ENCODE results near the gene GBGT1.
"Not testable (repeated sequence)": the region's sequence is repeated elsewhere in the genome, so short reads cannot be mapped to it uniquely, and the experiment has no call there.

Gene GBGT1

DNA sequence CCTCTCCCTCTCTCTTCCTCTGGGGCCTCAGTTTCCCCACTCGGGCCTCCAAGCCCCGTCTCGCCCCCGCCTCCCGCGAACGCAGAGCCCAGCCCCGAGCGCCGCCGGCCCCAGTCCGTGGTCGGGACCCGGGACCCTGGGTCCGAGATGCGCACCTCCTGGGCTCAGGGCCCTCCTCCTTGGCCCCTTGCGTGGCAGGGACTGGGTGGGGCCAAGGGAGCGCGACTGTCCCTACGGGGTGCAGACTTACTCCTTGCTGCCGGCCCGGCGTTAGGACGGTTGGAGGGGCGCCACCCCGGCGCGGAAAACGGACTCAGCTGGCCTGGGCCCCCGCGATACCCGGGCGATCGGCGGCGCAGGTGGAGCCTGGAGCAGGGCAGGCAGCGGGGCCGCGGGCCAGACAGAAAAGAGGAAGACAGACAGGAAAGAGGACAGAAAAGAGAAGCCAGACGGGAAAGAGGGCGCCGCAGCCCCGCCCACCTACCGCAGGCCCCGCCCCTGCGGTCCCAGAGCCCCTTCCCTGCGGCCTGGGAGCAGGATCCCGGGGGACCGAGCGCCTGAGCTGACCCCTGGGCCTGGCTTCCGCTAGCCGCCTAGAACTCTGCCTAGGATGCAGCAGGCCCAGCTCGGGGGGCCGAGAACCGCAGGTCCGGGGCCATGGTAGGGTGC is at the start of gene GBGT1:
Gene GBGT1 (minus strand): TSS at position 411 of the 669 bp plus-strand sequence. CDS start 1,502 bp downstream, outside the sequence.
- no peaks in the 10 kb centered on the region for H3K36me3 Mint-ChIP-seq
- H3K27me3 Mint-ChIP-seq: no peaks in the 10 kb centered on the region
- H3K27ac Mint-ChIP-seq: no peak within 1 kb of the TSS
- peaks cover 8% of the 10 kb centered on the region for H3K4me1 Mint-ChIP-seq
- no peaks in the 10 kb centered on the region for H3K9me3 Mint-ChIP-seq
- peak within 1 kb of the TSS; percentile 77 for H3K4me3 Mint-ChIP-seq

DNA sequence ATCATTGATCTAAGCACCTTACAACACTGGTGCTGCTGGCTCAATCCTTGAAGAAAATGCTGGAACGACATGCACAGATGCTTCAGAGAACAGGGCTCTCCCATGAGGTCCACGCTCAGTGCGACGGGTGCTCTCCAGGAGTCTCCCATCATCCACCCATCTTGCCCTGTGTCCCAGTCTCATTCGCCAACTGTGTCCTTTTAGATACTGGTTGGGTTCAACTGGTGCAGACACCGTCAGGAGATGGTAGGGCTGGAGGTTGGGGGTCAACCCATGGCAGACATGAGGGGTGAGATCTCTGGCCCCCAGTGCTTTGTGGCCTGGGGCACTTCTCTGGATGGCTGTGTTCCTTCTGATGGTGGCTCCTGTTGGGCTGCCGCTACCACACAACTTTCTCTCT is 46.9 kb upstream of the GBGT1 start:
- Mint-ChIP-seq H3K36me3 (no peaks in the 10 kb centered on the region), H3K4me1 (no peaks in the 10 kb centered on the region), H3K9me3 (no peaks in the 10 kb centered on the region), H3K27me3 (peaks cover 27% of the 10 kb centered on the region), H3K27ac (no peak overlapping the region), H3K4me3 (no peak overlapping the region)

DNA sequence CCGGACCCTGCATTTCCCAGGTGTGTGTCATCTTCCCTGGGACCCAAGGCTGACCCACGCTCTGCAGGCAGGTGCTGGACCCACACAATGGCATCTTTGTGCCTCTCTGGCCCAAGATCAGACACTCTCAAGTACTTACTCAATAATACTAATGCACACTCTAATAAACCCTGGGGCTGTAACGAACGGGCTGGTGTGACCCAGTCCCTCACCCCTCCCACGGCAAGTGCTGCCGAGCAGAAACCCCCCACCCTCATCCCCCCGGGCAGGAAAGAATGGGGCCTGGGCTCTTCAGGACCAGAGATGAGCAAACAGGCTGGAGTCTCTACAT is 46.5 kb upstream of the GBGT1 start:
- Mint-ChIP-seq H3K36me3 (no peaks in the 10 kb centered on the region), H3K4me1 (no peaks in the 10 kb centered on the region), H3K27me3 (peaks cover 25% of the 10 kb centered on the region), H3K27ac (no peak overlapping the region), H3K9me3 (no peaks in the 10 kb centered on the region), H3K4me3 (no peak overlapping the region)

DNA sequence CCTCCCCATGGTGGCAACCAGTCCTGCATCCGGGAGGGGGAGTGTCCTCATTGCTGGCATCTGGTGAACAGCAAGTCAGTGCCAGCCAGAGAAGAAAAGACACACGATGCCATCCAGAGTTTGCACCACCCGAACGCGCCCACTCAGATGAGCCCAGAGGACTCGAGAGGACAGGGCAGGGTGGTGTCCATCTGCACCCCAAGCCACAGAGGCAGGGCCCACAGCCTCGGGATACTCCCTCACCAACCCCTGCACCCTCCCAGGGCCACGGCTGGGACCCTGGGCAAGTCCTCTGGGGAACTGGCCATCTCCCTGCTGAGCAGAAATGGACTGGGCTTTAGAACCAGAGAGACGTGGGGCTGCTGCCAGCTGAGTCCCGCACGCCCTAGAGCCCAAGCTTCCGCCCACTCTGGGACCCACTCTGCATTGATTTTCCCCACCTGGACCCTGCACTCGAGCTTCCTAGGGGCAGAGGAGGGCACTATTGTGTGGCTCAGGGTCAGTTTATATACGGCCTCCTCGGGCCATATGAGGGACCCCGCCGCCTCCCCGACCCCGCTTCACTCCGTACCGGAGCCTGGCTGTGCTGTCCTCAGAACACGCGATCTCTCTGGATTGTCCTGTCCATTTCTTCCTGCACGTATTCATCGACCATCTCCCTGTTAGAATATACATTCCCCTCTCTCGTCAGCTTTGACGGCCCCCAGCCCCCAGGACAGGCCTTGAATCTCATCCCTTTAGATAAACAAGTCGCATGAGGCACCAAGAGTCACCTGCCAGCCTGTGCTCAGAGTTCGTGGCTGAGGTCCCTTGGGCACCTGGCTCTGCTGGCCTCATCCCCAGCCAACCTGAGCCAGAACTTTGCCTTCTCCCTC is 45.9 kb upstream of the GBGT1 start:
- H3K36me3 Mint-ChIP-seq, H3K4me1 Mint-ChIP-seq, H3K27ac Mint-ChIP-seq, H3K9me3 Mint-ChIP-seq, H3K4me3 Mint-ChIP-seq: not testable (repeated sequence)
- H3K27me3 Mint-ChIP-seq: peaks cover 22% of the 10 kb centered on the region

DNA sequence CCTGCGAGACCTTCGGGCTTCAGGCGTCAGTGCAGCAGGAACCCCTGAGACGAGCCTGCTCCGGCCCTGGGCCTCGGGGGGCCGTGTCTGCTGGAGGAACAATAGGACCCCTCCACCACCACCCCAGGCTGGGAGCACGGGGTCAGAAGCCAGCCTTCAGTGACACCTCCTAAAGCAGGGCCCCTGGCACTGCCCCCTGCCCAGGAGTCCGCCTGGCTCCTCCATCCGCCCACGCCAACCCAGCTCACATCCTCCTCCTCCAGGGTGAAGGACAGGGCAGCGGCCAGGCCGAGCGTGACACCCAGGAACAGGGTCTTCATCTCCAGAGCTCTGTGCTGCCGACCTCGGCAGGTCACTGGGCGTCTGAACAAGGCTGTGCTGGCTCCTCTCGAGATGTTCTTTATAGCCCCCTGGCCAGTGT is 45.2 kb upstream of the GBGT1 start, which contains the start of gene OBP2B:
Gene OBP2B (minus strand): TSS at position 371 of the 421 bp plus-strand sequence. CDS start 51 bp downstream, at position 320.
- not testable (repeated sequence) for H3K9me3 Mint-ChIP-seq, H3K4me3 Mint-ChIP-seq, H3K36me3 Mint-ChIP-seq, H3K4me1 Mint-ChIP-seq, H3K27ac Mint-ChIP-seq
- H3K27me3 Mint-ChIP-seq: peaks cover 18% of the 10 kb centered on the region

DNA sequence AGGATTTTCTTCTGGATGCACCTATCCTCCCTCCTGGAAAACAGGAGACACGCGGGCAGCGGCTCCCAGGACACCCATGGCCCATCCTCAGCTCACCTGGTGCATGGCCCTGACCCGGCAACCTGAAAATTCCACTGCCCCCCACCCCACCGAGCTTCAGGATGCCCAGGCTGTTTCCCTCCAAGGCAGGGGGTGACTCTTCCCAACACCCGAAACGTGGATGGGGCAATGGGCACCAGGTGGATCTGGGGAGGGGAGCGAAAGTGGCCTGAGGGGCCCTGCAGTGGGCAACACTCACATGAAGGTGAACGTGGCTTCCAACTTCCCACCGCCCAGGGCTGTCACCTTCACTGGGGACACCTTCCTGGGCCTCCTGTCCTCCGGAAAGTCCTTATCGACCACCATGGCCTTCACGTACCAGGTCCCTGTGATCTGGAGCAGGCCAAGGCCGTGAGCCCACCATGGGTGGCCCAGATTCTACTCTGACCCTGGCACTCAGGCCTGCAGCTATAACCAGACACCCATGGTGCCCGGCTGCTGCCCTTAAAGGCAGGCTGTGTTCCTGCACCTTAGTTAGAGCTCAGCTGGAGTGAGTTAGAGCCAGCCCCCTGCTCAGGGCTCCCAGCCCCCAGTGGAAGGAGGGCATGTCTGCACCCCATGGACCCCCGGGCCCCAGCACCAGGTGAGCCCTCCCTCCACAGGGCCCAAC is 44.6 kb upstream of the GBGT1 start:
- H3K27me3 Mint-ChIP-seq: peaks cover 18% of the 10 kb centered on the region
- not testable (repeated sequence) for H3K27ac Mint-ChIP-seq, H3K9me3 Mint-ChIP-seq, H3K36me3 Mint-ChIP-seq, H3K4me1 Mint-ChIP-seq, H3K4me3 Mint-ChIP-seq

DNA sequence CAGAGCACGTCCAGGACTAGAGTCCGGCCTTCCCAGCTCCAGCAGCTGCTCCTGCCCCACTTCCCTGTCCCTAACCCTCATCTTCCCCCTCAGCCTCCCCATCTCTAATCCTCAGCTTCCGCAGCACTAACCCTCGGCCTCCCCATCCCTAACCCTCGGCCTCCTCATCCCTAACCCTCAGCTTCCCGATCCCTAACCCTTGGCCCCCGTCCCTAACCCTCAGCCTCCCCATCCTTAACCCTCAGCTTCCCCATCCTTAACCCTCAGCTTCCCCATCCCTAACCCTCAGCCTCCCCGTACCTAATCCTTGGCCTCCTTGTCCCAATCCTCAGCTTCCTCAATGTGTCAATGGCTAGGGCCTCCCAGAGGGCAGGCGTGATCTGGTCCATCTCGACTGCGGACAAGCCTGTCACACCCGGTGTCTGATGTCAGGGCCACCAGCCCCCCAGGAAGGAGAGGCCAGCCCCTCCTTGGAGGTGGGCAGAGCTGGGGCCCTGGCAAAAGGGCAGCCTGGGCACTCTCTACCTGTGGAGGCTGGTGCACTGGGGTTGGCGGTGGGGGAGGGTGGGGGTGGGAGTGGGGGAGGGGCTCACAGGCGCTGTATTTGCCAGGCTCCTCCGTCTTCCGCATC is 43.9 kb upstream of the GBGT1 start:
- no peak overlapping the region for H3K4me3 Mint-ChIP-seq
- H3K4me1 Mint-ChIP-seq: no peaks in the 10 kb centered on the region
- H3K27ac Mint-ChIP-seq: no peak overlapping the region
- H3K9me3 Mint-ChIP-seq: no peaks in the 10 kb centered on the region
- no peaks in the 10 kb centered on the region for H3K36me3 Mint-ChIP-seq
- H3K27me3 Mint-ChIP-seq: peaks cover 15% of the 10 kb centered on the region

DNA sequence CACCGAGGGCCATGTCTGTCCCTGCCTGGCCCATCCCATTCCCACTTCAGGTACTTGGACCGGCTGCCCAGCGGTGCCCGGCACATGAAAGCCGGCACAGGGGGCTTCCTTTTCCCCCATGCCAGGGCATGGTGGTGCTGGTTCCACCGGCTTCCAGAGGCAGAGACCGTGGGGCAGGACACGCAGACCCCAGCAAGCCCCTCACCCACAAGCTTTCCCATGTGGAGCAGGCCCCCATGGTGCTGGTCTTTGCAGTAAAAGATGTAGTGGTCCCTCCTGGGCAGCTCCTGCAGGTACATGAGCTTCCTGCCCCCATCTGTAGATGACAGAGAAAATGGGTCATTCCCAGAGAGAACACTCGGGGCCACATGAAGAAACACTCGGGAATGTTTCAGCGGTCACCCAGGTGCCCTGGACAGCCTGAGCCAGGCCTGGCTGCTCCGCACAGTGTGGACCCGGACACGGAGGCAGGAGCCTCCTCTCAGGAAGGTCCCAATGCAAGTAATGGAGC is 43.4 kb upstream of the GBGT1 start:
- Mint-ChIP-seq H3K9me3 (no peaks in the 10 kb centered on the region), H3K27ac (no peak overlapping the region), H3K4me3 (no peak overlapping the region), H3K27me3 (peaks cover 14% of the 10 kb centered on the region), H3K36me3 (no peaks in the 10 kb centered on the region), H3K4me1 (no peaks in the 10 kb centered on the region)

DNA sequence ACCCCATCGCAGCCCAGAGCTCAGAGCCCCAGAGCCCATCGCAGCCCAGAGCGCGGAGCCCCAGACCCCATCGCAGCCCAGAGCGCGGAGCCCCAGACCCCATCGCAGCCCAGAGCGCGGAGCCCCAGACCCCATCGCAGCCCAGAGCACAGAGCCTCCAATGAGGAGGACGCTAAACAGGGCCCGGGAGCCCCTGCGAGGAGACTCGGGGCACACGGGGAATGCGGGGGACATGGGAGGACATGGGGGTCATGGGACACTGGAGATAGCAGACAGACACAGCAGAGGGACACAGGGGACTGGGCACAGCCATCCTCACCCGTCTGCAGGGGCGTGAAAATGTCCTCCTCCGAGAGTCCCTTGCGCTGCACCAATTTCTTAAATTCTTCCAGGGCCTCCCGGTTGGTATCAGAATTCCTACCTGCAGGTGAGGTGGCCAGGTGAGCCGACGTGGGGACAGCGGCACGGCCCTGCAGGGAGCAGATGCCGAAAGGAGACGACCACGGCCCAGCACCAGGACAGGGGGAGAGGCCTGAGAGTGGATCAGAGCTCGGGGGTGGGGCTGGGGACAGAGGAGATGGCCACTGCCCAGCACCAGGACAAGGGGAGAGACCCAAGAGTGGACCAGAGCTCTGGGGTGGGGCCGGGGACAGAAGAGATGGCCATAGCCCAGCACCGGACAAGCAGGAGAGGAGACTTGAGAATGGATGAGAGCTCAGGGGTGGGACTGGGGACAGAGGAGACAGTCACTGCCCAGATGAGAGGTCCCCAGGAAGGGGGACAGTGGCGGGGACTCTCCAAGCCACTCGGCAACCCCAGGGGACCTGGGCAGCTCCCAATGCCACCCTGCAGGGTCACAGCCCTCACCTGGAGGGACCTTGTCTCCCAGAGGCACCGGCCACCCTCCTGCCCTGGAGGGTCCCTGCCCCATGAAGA is 42.5 kb upstream of the GBGT1 start:
- H3K27ac Mint-ChIP-seq: no peak overlapping the region

DNA sequence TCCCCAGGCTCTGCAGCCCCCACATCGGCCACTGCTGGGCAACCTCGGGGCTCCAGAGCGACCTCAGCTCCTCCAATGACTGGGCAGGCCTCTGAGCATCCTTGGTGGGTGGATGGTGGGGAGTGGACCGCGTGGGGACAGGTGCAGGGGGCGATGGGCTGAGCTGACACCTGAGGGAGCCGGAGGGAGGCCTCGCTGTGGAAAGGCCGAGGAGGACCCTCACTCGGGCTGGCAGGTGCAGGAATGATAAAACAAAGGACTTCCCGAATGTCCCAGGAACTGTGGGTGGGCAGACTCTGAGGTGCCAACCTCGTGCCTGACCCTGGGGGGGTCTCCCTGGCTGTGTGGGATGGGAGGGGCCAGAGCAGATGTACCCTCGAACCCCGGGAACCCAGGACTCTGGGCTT is 41.8 kb upstream of the GBGT1 start:
- not testable (repeated sequence) for H3K4me3 Mint-ChIP-seq, H3K27ac Mint-ChIP-seq, H3K27me3 Mint-ChIP-seq, H3K36me3 Mint-ChIP-seq, H3K4me1 Mint-ChIP-seq, H3K9me3 Mint-ChIP-seq

More for the DNA sequence above, 42.5 kb upstream of the GBGT1 start:
- Mint-ChIP-seq H3K4me3 (no peak overlapping the region), H3K27me3 (peaks cover 10% of the 10 kb centered on the region), H3K36me3 (no peaks in the 10 kb centered on the region), H3K9me3 (no peaks in the 10 kb centered on the region), H3K4me1 (no peaks in the 10 kb centered on the region)

DNA sequence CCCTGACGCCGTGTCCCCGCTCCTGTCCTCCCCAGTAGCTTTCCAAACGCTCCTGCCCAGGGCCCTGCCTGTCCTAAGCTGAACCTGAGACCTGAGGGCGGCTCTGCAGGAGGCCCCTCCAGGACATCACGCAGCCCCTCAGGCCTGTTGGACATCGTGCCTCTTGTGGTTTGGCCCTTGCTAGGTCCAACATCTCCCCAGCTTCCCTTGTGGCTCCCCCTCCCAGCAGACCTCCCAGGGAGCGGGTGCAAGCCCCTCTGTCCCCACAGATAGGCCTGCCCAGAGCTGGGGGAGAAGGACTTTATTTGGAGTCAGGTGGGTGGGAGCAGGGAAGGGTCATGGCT is 41.3 kb upstream of the GBGT1 start:
- Mint-ChIP-seq H3K36me3 (no peaks in the 10 kb centered on the region), H3K9me3 (no peaks in the 10 kb centered on the region), H3K27me3 (peaks cover 7% of the 10 kb centered on the region), H3K4me1 (peaks cover 3% of the 10 kb centered on the region), H3K27ac (no peak overlapping the region), H3K4me3 (no peak overlapping the region)

DNA sequence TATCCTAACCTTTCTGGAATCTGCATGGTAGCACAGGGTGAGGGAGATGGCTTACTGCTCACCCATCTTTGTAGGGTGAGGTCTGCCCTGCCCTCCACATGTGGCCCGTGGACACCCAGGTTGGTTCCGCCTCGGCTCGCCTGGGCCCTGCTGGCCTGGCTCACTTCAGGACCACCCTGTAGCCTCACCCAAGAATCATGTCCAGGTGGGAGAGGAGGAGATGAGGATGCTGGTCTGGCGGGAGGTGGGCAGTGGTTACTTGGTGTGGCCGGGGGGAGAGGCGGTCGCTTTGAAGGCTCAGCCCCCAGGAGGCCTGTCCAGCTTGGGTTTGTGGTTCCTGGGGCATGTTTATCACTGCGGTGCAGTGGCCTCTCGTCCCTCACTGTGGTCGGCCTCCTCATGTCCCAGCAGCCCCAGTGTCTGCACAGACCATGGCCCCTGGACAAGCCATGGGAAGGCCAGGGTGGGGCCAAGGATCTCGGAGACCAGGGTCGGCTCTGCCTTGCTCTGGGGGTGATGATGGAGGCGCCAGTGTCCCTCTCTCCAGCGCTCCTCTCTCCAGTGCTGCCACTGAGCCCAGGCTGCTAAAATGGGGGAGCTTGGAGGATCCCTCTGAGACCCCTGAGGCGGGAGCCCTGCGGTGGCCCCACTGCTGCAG is 40.8 kb upstream of the GBGT1 start:
- Mint-ChIP-seq H3K4me3 (no peak overlapping the region), H3K36me3 (no peaks in the 10 kb centered on the region), H3K27me3 (peaks cover 5% of the 10 kb centered on the region), H3K9me3 (no peaks in the 10 kb centered on the region), H3K4me1 (peaks cover 4% of the 10 kb centered on the region), H3K27ac (no peak overlapping the region)

DNA sequence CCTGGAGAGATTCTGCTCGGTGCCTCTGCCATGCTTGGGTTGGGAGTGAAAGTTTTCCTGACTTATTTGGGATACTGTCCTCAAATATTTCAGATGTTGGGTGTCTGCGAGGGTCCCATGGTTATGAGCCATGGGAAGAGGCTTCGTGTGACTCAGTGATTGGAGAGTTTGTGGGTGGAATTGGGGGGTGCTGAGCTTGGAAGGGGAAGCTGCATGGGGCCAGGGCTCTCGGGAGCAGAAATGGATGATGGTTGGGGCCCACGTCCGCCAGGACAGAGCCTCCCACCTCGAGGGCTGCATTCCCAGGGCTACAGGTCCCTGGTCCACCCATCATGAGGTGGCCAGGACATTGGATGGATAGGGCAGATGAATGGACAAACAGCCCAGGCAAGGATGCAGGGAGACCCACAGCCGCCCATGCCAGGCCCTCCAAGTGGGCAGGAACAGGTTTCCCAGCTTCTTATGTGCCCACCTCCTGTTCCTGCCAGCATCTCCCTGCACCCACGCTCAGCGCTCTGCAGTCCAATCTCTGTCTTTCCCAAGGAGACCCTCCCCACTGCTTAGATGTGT is 39.9 kb upstream of the GBGT1 start:
- Mint-ChIP-seq H3K36me3 (no peaks in the 10 kb centered on the region), H3K27me3 (peaks cover 6% of the 10 kb centered on the region), H3K27ac (peak overlapping the region; percentile 77), H3K9me3 (no peaks in the 10 kb centered on the region), H3K4me3 (no peak overlapping the region), H3K4me1 (peaks cover 4% of the 10 kb centered on the region)
